Measurements from ENCODE around the gene CD53.

GRCh38 chr1:110879758-110880606 lies 7.0 kb downstream of the CD53 start:
- TF ChIP-seq CTCF (IDR thresholded peaks at IDR 0.05; ENCODE audit: poor library complexity): no peak
- TF ChIP-seq EZH2phosphoT487 (IDR thresholded peaks at IDR 0.05; ENCODE audit: low read depth, severe bottlenecking, unreplicated experiment): no peak
- no peak for TF ChIP-seq EZH2 (IDR thresholded peaks at IDR 0.05; ENCODE audit: borderline replicate concordance)
